Limb (tissue), 2 donors: ENCODE data around the gene S100A13.

ENCODE experiments used
- DNase-seq, 2 donors: peaks; one replicate each; pipeline ENCODE4 v3.0.0-alpha.2; 2016; ENCODE audit errors: extremely low spot score in 2 of 2

The S100A13 gene

GRCh38 chr1:153572569-153573015 lies 54.7 kb downstream of the S100A13 start:
- DNase-seq, result peak in 1 of 2 donors; percentile 59

DNA sequence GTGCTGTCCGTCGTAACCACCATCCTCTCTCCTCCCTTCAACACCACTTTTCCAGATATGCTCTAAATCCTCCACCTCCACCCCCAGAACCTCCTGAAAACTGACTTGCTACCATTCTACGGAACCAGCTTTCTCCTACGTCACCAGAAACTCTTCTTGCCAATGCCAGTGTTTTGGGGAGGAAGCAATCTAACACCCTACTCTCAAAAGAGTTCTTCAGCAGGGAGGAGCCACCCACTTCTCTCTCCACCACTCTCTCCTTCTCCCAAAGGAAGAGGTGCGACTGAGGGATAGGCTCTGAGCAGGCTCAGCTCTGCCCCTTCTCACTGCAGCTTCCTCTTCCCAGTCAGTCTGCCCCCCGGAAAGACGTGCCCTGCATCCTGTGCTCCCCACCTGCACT lies 55.6 kb downstream of the S100A13 start:
- no peak for DNase-seq

DNA sequence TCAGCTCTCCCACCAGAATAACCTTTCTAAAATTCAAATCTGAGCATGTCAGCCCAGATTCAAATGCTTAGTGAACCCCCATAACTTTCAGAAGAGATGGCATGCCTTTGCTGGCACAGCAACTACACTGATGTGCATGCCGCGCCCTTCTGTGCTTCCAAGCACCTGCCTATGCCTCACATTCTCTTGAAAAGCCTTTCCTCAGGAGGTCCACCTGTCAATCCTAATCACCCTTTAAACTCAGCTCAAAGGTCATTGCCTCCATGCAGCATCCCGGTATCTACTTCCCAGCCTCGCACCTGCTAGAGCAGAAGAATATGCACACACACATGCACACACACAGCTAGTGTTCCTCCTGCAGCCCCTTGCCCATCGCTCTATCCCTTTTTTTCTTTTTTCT lies 56.4 kb downstream of the S100A13 start:
- no peak for DNase-seq

DNA sequence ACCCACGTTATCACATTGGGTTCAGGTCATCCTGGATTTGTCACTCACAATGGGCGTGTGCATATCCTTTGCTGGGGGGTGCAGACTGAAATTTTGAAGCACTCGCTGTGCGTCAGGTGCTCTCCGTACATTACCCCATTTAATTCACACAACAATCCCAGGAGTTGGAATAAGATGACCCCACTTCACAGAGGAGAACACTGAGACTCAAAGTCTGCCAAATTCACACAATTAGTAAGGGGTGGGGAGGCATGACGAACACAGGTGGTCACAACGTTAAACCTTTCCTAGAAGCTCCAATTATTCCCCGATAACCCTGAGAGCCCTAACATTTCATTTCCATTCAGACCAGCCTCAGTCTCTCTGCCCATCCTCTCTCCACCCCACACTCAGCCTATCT lies 57.8 kb downstream of the S100A13 start:
- DNase-seq, result no peak
